ENCODE data around the gene ALOX15. TPM values are rescaled to one million over a fixed set of nuclear protein-coding genes. Genes with fewer than 3 reads are reported as not detected.

The ALOX15 gene
- total and polyA plus RNA-seq, 4 donors: not detected

GRCh38 chr17:4584101-4584916 is 57.2 kb downstream of the ALOX15 start, which contains the start of gene SMTNL2:
SMTNL2 (plus strand) TSS chr17:4584529; CDS start chr17:4584606, 77 bp downstream.
- DNase-seq (peak; percentile 47 to 83), ATAC-seq (ENCODE audit: low FRiP score) (no peak)
- intact Hi-C loops (cut with DNase I): no loop called here
- H3K4me1 ChIP-seq (ENCODE audit: control insufficient read depth in 1 of 2, insufficient read depth in 2 of 2, low read length in 2 of 2): no peaks in the 10 kb centered on the region
- 1% methylated on average over 83 to 100 of the region's 100 CpGs for WGBS, 2 donors
- H3K27ac ChIP-seq (ENCODE audit: low read depth in 1 of 2, low read length in 2 of 2): no peak within 1 kb of the TSS
- no peaks in the 10 kb centered on the region for H3K9me3 ChIP-seq (ENCODE audit: control insufficient read depth, low read length)
- no peaks in the 10 kb centered on the region for H3K27me3 ChIP-seq (ENCODE audit: control insufficient read depth in 1 of 2, insufficient read depth in 2 of 2, low read length in 1 of 2)
- H3K4me3 ChIP-seq (ENCODE audit: low read length in 2 of 2): peak within 1 kb of the TSS; percentile 15 to 17
- no peaks in the 10 kb centered on the region for H3K36me3 ChIP-seq (ENCODE audit: control insufficient read depth in 1 of 2, insufficient read depth in 2 of 2, low read length in 1 of 2)

- Histone ChIP-seq H3K36me3 (ENCODE audit: control insufficient read depth in 1 of 2, insufficient read depth in 2 of 2, low read length in 1 of 2) (no peaks in the 10 kb centered on the region), H3K9me3 (ENCODE audit: control insufficient read depth, low read length) (no peaks in the 10 kb centered on the region), H3K27ac (ENCODE audit: low read depth in 1 of 2, low read length in 2 of 2) (no peak overlapping the region), H3K27me3 (ENCODE audit: control insufficient read depth in 1 of 2, insufficient read depth in 2 of 2, low read length in 1 of 2) (no peaks in the 10 kb centered on the region), H3K4me1 (ENCODE audit: control insufficient read depth in 1 of 2, insufficient read depth in 2 of 2, low read length in 2 of 2) (no peaks in the 10 kb centered on the region), H3K4me3 (ENCODE audit: low read length in 2 of 2) (no peak overlapping the region)
- ATAC-seq (ENCODE audit: low FRiP score) (peak; percentile 40), DNase-seq (no peak)
- intact Hi-C loops (cut with DNase I): no loop called here
- WGBS, 2 donors: 28% methylated on average over 12 of the region's 12 CpGs
Measured at GRCh38 chr17:4583782-4584100, 57.7 kb downstream of the ALOX15 start.

GRCh38 chr17:4583206-4583605 is 58.3 kb downstream of the ALOX15 start:
- intact Hi-C loops (cut with DNase I): no loop called here
- Histone ChIP-seq H3K4me1 (ENCODE audit: control insufficient read depth in 1 of 2, insufficient read depth in 2 of 2, low read length in 2 of 2) (no peaks in the 10 kb centered on the region), H3K9me3 (ENCODE audit: control insufficient read depth, low read length) (no peaks in the 10 kb centered on the region), H3K27me3 (ENCODE audit: control insufficient read depth in 1 of 2, insufficient read depth in 2 of 2, low read length in 1 of 2) (no peaks in the 10 kb centered on the region), H3K27ac (ENCODE audit: low read depth in 1 of 2, low read length in 2 of 2) (no peak overlapping the region), H3K4me3 (ENCODE audit: low read length in 2 of 2) (no peak overlapping the region), H3K36me3 (ENCODE audit: control insufficient read depth in 1 of 2, insufficient read depth in 2 of 2, low read length in 1 of 2) (no peaks in the 10 kb centered on the region)
- peak in 1 of 2 donors; percentile 4 for DNase-seq
- ATAC-seq (ENCODE audit: low FRiP score): no peak
- 87 to 95% methylated on average over 3 of the region's 3 CpGs for WGBS, 2 donors

GRCh38 chr17:4582691-4583090 is 58.8 kb downstream of the ALOX15 start:
- ATAC-seq (ENCODE audit: low FRiP score): no peak
- H3K4me1 ChIP-seq (ENCODE audit: control insufficient read depth in 1 of 2, insufficient read depth in 2 of 2, low read length in 2 of 2): no peaks in the 10 kb centered on the region
- 87 to 90% methylated on average over 8 of the region's 8 CpGs for WGBS, 2 donors

GRCh38 chr17:4582101-4582501 is 59.4 kb downstream of the ALOX15 start:
- intact Hi-C loops (cut with DNase I): no loop called here
- no peaks in the 10 kb centered on the region for H3K4me1 ChIP-seq (ENCODE audit: control insufficient read depth in 1 of 2, insufficient read depth in 2 of 2, low read length in 2 of 2)

More at GRCh38 chr17:4582691-4583090, 58.8 kb downstream of the ALOX15 start:
- peak in 1 of 2 donors; percentile 35 for DNase-seq
- no peak overlapping the region for H3K4me3 ChIP-seq (ENCODE audit: low read length in 2 of 2)
- no peaks in the 10 kb centered on the region for H3K9me3 ChIP-seq (ENCODE audit: control insufficient read depth, low read length)
- intact Hi-C loops (cut with DNase I): no loop called here
- no peak overlapping the region for H3K27ac ChIP-seq (ENCODE audit: low read depth in 1 of 2, low read length in 2 of 2)
- no peaks in the 10 kb centered on the region for H3K36me3 ChIP-seq (ENCODE audit: control insufficient read depth in 1 of 2, insufficient read depth in 2 of 2, low read length in 1 of 2)
- no peaks in the 10 kb centered on the region for H3K27me3 ChIP-seq (ENCODE audit: control insufficient read depth in 1 of 2, insufficient read depth in 2 of 2, low read length in 1 of 2)

More at GRCh38 chr17:4582101-4582501, 59.4 kb downstream of the ALOX15 start:
- Histone ChIP-seq H3K36me3 (ENCODE audit: control insufficient read depth in 1 of 2, insufficient read depth in 2 of 2, low read length in 1 of 2) (no peaks in the 10 kb centered on the region), H3K27ac (ENCODE audit: low read depth in 1 of 2, low read length in 2 of 2) (no peak overlapping the region), H3K9me3 (ENCODE audit: control insufficient read depth, low read length) (no peaks in the 10 kb centered on the region), H3K27me3 (ENCODE audit: control insufficient read depth in 1 of 2, insufficient read depth in 2 of 2, low read length in 1 of 2) (no peaks in the 10 kb centered on the region), H3K4me3 (ENCODE audit: low read length in 2 of 2) (no peak overlapping the region)
- 48 to 49% methylated on average over 7 of the region's 7 CpGs for WGBS, 2 donors
- ATAC-seq (ENCODE audit: low FRiP score) (no peak), DNase-seq (peak in 1 of 2 donors; percentile 26)

Other genes starting within 250 kb of the ALOX15 start
- gene SPNS3, start 207.7 kb downstream of the ALOX15 start, total RNA-seq: 1 to 10 TPM in 1 of 2 donors, under 1 TPM in 1; 0.19 to 1.2 TPM
- gene SPNS3, start 207.7 kb downstream of the ALOX15 start, polyA plus RNA-seq: under 1 TPM in 1 of 2 donors, not detected in 1; 0.25 TPM
- gene SPNS2, start 142.8 kb downstream of the ALOX15 start, total RNA-seq: 10 to 100 TPM; 31.3 to 56.2 TPM
- gene SPNS2, start 142.8 kb downstream of the ALOX15 start, polyA plus RNA-seq: 1 to 10 TPM; 2.3 to 3.1 TPM
- 10 to 100 TPM; 35.2 to 36.6 TPM for gene MYBBP1A, start 86.3 kb downstream of the ALOX15 start, total RNA-seq
- gene MYBBP1A, start 86.3 kb downstream of the ALOX15 start, polyA plus RNA-seq: 10 to 100 TPM in 1 of 2 donors, 1 to 10 TPM in 1; 8.0 to 37.6 TPM
- not detected for gene GGT6, start 81.1 kb downstream of the ALOX15 start, total RNA-seq
- 1 to 10 TPM in 1 of 2 donors, not detected in 1; 3.5 TPM for gene GGT6, start 81.1 kb downstream of the ALOX15 start, polyA plus RNA-seq
- 1 to 10 TPM in 1 of 2 donors, under 1 TPM in 1; 0.49 to 1.7 TPM for gene SMTNL2, start 57.1 kb downstream of the ALOX15 start, total RNA-seq
- gene SMTNL2, start 57.1 kb downstream of the ALOX15 start, polyA plus RNA-seq: not detected
- gene PELP1, start 62.5 kb upstream of the ALOX15 start, total RNA-seq: 10 to 100 TPM; 34.6 to 49.4 TPM
- 10 to 100 TPM; 11.0 to 39.2 TPM for gene PELP1, start 62.5 kb upstream of the ALOX15 start, polyA plus RNA-seq
- gene ARRB2, start 69.0 kb upstream of the ALOX15 start, total RNA-seq: 100 to 1,000 TPM in 1 of 2 donors, 10 to 100 TPM in 1; 71.8 to 119 TPM
- 10 to 100 TPM; 23.2 to 55.2 TPM for gene ARRB2, start 69.0 kb upstream of the ALOX15 start, polyA plus RNA-seq
- 10 to 100 TPM in 1 of 2 donors, 1 to 10 TPM in 1; 7.9 to 16.7 TPM for gene MED11, start 89.8 kb upstream of the ALOX15 start, total RNA-seq
- 10 to 100 TPM; 26.2 to 41.1 TPM for gene MED11, start 89.8 kb upstream of the ALOX15 start, polyA plus RNA-seq
- gene ZMYND15, start 98.2 kb upstream of the ALOX15 start, total RNA-seq: 1 to 10 TPM; 2.1 to 7.7 TPM
- 1 to 10 TPM in 1 of 2 donors, under 1 TPM in 1; 0.87 to 1.0 TPM for gene ZMYND15, start 98.2 kb upstream of the ALOX15 start, polyA plus RNA-seq
- gene CXCL16, start 98.2 kb upstream of the ALOX15 start, total RNA-seq: 10 to 100 TPM; 35.9 to 64.0 TPM
- 10 to 100 TPM; 11.0 to 33.7 TPM for gene CXCL16, start 98.2 kb upstream of the ALOX15 start, polyA plus RNA-seq
- gene TM4SF5, start 130.2 kb upstream of the ALOX15 start, total RNA-seq: not detected
- 10 to 100 TPM in 1 of 2 donors, not detected in 1; 18.4 TPM for gene TM4SF5, start 130.2 kb upstream of the ALOX15 start, polyA plus RNA-seq
- gene VMO1, start 144.7 kb upstream of the ALOX15 start, total RNA-seq: 10 to 100 TPM in 1 of 2 donors, 1 to 10 TPM in 1; 6.6 to 19.3 TPM
- gene VMO1, start 144.7 kb upstream of the ALOX15 start, polyA plus RNA-seq: 10 to 100 TPM in 1 of 2 donors, 1 to 10 TPM in 1; 1.5 to 15.5 TPM
- gene GLTPD2, start 147.3 kb upstream of the ALOX15 start, total RNA-seq: not detected
- gene GLTPD2, start 147.3 kb upstream of the ALOX15 start, polyA plus RNA-seq: 1 to 10 TPM in 1 of 2 donors, not detected in 1; 3.4 TPM
- 10 to 100 TPM; 78.3 to 91.8 TPM for gene PSMB6, start 154.5 kb upstream of the ALOX15 start, total RNA-seq
- 100 to 1,000 TPM; 171 to 186 TPM for gene PSMB6, start 154.5 kb upstream of the ALOX15 start, polyA plus RNA-seq
- 10 to 100 TPM; 25.3 to 65.0 TPM for gene PLD2, start 165.5 kb upstream of the ALOX15 start, total RNA-seq
- 10 to 100 TPM in 1 of 2 donors, 1 to 10 TPM in 1; 8.8 to 32.9 TPM for gene PLD2, start 165.5 kb upstream of the ALOX15 start, polyA plus RNA-seq
- 10 to 100 TPM; 64.2 to 97.5 TPM for gene MINK1, start 191.7 kb upstream of the ALOX15 start, total RNA-seq
- gene MINK1, start 191.7 kb upstream of the ALOX15 start, polyA plus RNA-seq: 10 to 100 TPM; 22.2 to 40.0 TPM

All from aorta (tissue), 5 donors.